ENCODE measurements around the gene FLOT1. TPM values are rescaled to one million over a fixed set of nuclear protein-coding genes. Genes with fewer than 3 reads are reported as not detected.

The FLOT1 gene
- total and polyA plus RNA-seq, 2 of the 4 experiments (the other 2 are of a cell fraction), result 96.2 to 162 TPM

- Histone ChIP-seq H4K20me1 (ENCODE audit: insufficient read depth, low read length) (no peaks in the 10 kb centered on the region), H2BK15ac (ENCODE audit: low read depth, low read length) (peak overlapping the region; percentile 91; the same call in 2 of the 3 replicates), H3K4me2 (ENCODE audit: low read depth, low read length) (no peak overlapping the region), H3K27me3 (ENCODE audit: control insufficient read depth, insufficient read depth, low read length) (no peaks in the 10 kb centered on the region), H3K79me1 (ENCODE audit: low read depth in 1 of 2, low read length in 2 of 2) (peaks cover 4 to 22% of the 10 kb centered on the region in 2 experiments), H4K91ac (ENCODE audit: insufficient read depth, low read depth, low read length) (peak overlapping the region; percentile 37), H4K5ac (ENCODE audit: low read depth, low read length) (no peak overlapping the region; the same call in 1 of the 2 replicates), H3K14ac (replicated peaks; ENCODE audit: low read depth, low read length) (peak overlapping the region; percentile 8; the same call in 1 of the 2 replicates), H3K4me1 (ENCODE audit: control insufficient read depth, insufficient read depth, low read length) (peaks cover 24% of the 10 kb centered on the region), H3K4ac (ENCODE audit: low read depth, low read length) (peak overlapping the region; percentile 71), H2BK20ac (ENCODE audit: low read depth, low read length) (peak overlapping the region; percentile 69; the same call in 1 of the 2 replicates), H3K9me3 (ENCODE audit: control insufficient read depth, insufficient read depth, low read length) (no peaks in the 10 kb centered on the region), H2BK5ac (ENCODE audit: low read depth, low read length, poor library complexity, severe bottlenecking) (peak overlapping the region; percentile 17), H3K4me3 (ENCODE audit: insufficient read depth, low read depth, low read length) (no peak overlapping the region), H2AK5ac (ENCODE audit: low read depth, low read length) (peak overlapping the region; percentile 47), H3K9ac (ENCODE audit: low read depth, low read length) (no peak overlapping the region), H3K36me3 (ENCODE audit: control insufficient read depth, insufficient read depth, low read length) (no peaks in the 10 kb centered on the region), H4K8ac (ENCODE audit: low read depth in 2 of 2, low read length in 2 of 2) (peak overlapping the region; percentile 0 to 73; a peak in 2 of 4 replicates), H2AFZ (replicated peaks; ENCODE audit: low read length, poor library complexity) (peak overlapping the region; percentile 45), H3K56ac (ENCODE audit: extremely low read depth, insufficient read depth, low read length) (no peak overlapping the region), H3K18ac (ENCODE audit: low read depth, low read length) (no peak overlapping the region; the same call in 1 of the 2 replicates), H2BK120ac (ENCODE audit: low read depth, low read length) (peak overlapping the region; percentile 61; the same call in 1 of the 2 replicates), H3K23ac (ENCODE audit: low read depth, low read length) (no peak overlapping the region; the same call in 1 of the 2 replicates), H3K27ac (ENCODE audit: insufficient read depth, low read length) (no peak overlapping the region), H3K9me1 (ENCODE audit: insufficient read depth, low read length) (peaks cover 29% of the 10 kb centered on the region), H2AK9ac (replicated peaks; ENCODE audit: low read depth, low read length, poor library complexity) (peak overlapping the region; percentile 4)
- CTCF ChIA-PET, result interaction anchor here (0.6 kb wide), 1 partner anchor 278 kb away, joined by 3 read pairs; no protein-coding TSS in a partner anchor
- TF ChIP-seq MAFK (IDR thresholded peaks at IDR 0.05; ENCODE audit: low read depth, low read length) (no peak), NFE2L2 (IDR thresholded peaks at IDR 0.05; ENCODE audit: low read depth, low read length) (no peak), BHLHE40 (IDR thresholded peaks at IDR 0.05; ENCODE audit: low read depth, low read length) (no peak), ELK1 (IDR thresholded peaks at IDR 0.05; ENCODE audit: borderline replicate concordance, low read depth, low read length) (no peak), RFX5 (IDR thresholded peaks at IDR 0.05; ENCODE audit: low read depth, low read length) (no peak), POLR2A (IDR thresholded peaks at IDR 0.05; ENCODE audit: low read depth, low read length) (no peak), SMC3 (IDR thresholded peaks at IDR 0.05; ENCODE audit: low read depth, low read length) (no peak), MAZ (IDR thresholded peaks at IDR 0.05; ENCODE audit: borderline replicate concordance, low read depth, low read length) (no peak), CTCF (conservative IDR thresholded peaks at IDR 0.05; ENCODE audit: low read depth, low read length) (no peak)
- ATAC-seq (ENCODE audit: low read depth), result no peak
- dilution Hi-C loops (cut with HindIII; ENCODE audit: low sequenced_read_pairs, unreplicated experiment) (no loop called here), intact Hi-C loops (cut with micrococcal nuclease) (no loop called here), in situ Hi-C loops (cut with MboI; ENCODE audit: low sequenced_read_pairs) (no loop called here)
- POLR2A ChIA-PET (ENCODE audit: unreplicated experiment), result no interaction called here
- DNase-seq, result no peak
- no TSS peak for BruUV-seq (replicated peaks)
- WGBS, 2 experiments (ENCODE audit: extremely low coverage in 2 of 2, insufficient read length in 1 of 2), result no CpG with 5 or more reads among the region's 2 CpGs
These were observed 32.6 kb upstream of the FLOT1 start for GRCh38 chr6:30775104-30775503.
